VCaP (cell line): Measurements from ENCODE around the gene TTC17.

Experiments used
- H3K27ac ChIP-seq: fragments of 450-650 bp; 2 replicates; pipeline ENCODE4 v1.5.1; 2017
- CTCF ChIP-seq: fragments of 450-650 bp; conservative IDR thresholded peaks from 2 replicates; pipeline ENCODE4 v1.5.1; 2017; ENCODE audit warnings: mild to moderate bottlenecking, moderate library complexity

Gene TTC17

DNA sequence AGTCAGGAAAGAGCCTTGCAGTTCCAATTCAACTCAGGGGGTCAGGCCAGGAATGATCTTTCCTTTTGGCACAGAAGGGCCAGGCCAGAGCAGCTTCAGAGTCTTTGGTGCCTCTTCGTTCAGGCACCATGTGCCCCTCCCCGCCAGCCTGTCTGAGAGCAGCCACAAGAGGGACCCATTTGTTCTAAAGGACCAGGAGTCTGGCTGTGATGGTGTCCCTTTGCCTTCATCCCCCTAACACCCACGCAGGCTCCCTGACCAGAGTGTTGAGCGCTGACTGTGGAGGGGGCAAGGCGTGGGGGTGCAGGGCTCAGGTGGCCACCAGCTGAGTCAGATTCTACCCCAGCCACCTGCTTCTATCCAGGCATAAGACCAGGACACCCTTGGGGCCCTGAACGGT, 156.4 kb downstream of the TTC17 start:
- peak; percentile 44 for TF ChIP-seq CTCF

DNA sequence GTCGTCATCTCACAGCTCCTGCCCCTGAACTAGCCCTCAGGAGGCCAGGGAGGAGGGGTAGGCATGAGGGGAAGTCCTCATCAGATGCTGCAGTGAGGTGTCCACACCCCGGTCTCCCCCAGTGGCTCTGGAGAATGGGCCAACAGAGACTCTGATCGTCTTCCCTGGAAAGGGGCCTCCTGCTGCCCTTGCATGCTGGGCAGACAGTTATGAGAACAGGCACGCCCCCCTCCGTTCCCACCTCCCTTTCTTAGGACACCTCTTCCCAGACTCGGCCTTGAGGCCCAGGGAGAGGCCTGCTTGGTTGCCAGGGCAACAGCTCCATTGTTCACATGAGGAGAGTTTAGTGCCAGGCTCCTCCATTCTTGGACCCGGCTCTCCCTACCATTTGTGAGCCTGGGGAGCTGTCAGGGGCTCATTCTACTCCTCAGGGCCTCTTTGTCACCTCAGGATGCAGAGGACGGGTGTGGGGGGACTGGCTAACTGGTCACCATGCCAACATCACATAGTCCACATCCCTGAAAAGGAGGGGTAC, 157.7 kb downstream of the TTC17 start:
- H3K27ac ChIP-seq: no peak overlapping the region
- TF ChIP-seq CTCF: no peak

More for the DNA sequence above, 156.4 kb downstream of the TTC17 start:
- no peak overlapping the region for H3K27ac ChIP-seq

- TF ChIP-seq CTCF: no peak
Observed at GRCh38 chr11:43517518-43517917, 158.8 kb downstream of the TTC17 start.

DNA sequence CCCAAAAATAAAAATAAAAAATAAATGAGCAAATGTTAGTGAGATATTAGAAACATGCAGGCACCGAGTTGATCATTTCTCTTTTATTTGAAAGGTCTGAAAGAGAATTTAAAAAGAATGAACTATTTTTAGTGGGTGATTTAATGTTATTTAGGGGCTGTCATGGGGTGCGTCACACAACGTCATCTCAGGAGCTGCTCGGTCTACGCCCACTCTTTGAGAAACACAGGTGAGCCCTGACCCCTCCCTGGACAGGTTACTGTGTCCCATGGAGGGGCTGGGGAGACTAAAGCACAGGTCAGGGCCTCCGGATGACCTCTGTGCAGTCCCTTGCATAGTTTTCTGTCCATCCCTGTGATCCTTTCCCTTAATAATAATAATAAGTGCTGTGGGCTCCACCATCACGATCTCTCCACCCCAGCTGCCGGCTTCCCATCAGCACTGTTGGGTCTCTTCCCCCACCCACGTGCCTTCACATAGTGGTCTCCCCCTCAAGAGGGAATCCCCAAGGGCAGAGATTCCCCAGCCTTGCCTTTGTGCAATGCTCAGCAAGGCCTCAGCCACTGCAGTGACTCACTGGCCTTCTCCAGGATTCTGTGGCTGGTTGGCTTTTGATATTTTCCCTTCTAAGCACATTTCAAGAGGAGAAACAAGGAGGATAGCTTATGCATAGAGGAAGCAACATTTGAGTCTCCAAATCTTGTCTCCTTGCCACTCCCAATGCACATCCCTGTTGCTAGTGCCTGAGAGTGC, 159.9 kb downstream of the TTC17 start:
- TF ChIP-seq CTCF: no peak
- no peak overlapping the region for H3K27ac ChIP-seq

More at GRCh38 chr11:43517518-43517917, 158.8 kb downstream of the TTC17 start:
- H3K27ac ChIP-seq: no peak overlapping the region

- H3K27ac ChIP-seq: no peak overlapping the region
- TF ChIP-seq CTCF: no peak
Observed at GRCh38 chr11:43521471-43521870, 162.8 kb downstream of the TTC17 start.

- H3K27ac ChIP-seq: no peak overlapping the region
- no peak for TF ChIP-seq CTCF
Observed at GRCh38 chr11:43523632-43524031, 164.9 kb downstream of the TTC17 start.

- no peak for TF ChIP-seq CTCF
- no peak overlapping the region for H3K27ac ChIP-seq
Observed at GRCh38 chr11:43532041-43532440, 173.3 kb downstream of the TTC17 start.
